ENCODE measurements around the gene LRRC10B.

DNA sequence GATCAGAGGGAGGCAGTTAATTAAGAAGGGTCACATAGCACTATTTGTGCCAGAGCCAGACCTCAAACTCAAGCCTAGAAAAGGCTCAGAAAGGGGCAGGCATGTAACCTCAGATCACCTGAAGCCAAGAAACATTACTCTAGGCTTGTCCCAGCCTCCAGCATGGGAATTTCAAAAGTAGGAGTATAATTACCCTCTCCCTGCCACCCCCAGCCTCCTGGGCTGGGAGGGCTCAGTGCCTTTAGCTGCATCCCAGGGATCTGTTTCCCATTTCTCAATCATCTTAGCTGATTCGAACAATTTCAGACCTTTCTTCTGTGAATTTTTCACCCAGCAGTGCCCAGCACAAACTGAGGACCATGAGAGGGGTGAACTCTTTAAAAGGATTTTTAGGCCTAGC, 33.1 kb upstream of the LRRC10B start:
- TF ChIP-seq EZH2phosphoT487 (IDR thresholded peaks at IDR 0.05; ENCODE audit: insufficient read depth, low read depth): no peak
- TF ChIP-seq EZH2 (IDR thresholded peaks at IDR 0.05; ENCODE audit: insufficient read depth, poor library complexity, severe bottlenecking): no peak
